Fibroblast of skin of left quadriceps (primary cell): Measurements from ENCODE around the gene INAFM2.
A peak's percentile ranks its signal among the peaks of the same experiment; 100 is the strongest.

ENCODE experiments used
- DNase-seq, 2 experiments: peaks; one replicate each; pipeline ENCODE4 v3.0.0-alpha.2; 2013; ENCODE audit warnings: low read depth in 2 of 2

Gene INAFM2

GRCh38 chr15:40344217-40344616, 20.7 kb downstream of the INAFM2 start:
- DNase-seq: no peak

DNA sequence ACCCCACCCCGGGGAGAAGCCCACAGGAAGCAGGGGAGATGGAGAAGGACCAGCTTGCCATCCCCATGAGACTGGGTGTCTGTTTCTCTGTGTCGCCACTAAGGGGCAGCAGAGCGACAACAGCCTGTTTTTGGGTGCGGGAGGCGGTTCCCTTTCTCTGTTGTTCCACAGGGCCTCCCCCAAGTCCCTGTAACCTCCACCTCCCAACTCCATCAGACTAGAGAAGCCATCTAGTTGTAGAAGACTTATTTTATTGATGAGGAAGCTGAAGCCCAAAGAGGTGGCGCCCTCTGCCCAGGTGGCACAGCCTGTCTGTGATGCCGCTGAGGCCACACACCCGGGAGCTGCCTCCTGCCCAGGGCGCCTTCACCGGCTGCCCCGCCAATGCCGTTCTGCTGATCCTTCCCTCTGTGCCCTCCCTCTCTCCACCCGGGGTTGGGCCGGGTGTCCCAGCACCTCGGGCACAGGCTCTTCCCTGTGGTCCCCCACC, 21.2 kb downstream of the INAFM2 start:
- DNase-seq: no peak

- no peak for DNase-seq
These were observed 21.9 kb downstream of the INAFM2 start for GRCh38 chr15:40345225-40345866.

- DNase-seq: no peak
These were observed 22.5 kb downstream of the INAFM2 start for GRCh38 chr15:40345867-40346578.

DNA sequence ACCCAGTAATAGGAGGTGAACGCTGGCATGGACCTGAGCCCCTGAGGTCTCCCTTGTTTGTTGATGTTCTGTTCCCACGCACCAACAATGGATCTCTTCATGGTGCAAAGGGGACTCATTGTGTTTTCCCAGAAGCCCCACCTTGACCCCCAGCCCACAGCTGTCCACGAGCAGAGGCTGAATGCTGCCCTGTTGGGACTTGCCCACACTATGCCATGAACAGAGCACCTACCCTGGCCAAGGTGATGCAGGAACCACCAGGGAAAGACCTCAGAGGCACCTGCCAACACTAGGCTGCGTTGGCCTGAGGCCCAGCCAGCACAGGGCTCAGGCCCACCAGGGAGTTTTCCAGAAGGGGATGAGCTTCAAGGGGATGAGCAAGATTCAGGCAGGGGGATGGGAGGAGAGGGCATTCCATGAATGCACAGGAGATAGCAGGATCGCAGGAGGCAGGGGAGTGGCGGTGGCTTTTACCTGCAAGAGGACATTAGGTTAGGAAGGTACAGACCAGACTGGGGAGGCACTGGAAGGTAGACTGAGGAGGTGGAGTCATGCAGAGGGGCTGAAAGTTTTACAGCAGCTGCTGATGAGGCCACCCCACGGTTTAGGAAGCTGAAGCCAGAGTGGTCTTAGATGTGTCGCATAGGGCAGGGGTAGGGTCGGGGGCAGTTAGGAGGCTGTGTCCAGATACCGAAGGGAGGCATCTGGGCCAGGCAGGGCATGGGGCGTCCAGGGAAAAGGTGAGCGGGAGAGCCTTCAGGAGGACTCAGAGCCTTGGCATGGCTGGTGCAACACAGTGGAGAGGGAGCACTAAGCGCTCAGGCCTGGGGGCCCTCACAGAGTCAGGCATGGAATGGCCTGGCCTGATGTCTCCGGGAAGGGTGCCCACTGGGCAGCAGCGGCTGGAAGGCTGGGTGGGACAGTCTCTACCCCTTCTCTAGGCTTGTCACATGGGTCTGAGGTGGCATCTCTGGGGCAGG, 23.4 kb downstream of the INAFM2 start:
- DNase-seq: no peak

DNA sequence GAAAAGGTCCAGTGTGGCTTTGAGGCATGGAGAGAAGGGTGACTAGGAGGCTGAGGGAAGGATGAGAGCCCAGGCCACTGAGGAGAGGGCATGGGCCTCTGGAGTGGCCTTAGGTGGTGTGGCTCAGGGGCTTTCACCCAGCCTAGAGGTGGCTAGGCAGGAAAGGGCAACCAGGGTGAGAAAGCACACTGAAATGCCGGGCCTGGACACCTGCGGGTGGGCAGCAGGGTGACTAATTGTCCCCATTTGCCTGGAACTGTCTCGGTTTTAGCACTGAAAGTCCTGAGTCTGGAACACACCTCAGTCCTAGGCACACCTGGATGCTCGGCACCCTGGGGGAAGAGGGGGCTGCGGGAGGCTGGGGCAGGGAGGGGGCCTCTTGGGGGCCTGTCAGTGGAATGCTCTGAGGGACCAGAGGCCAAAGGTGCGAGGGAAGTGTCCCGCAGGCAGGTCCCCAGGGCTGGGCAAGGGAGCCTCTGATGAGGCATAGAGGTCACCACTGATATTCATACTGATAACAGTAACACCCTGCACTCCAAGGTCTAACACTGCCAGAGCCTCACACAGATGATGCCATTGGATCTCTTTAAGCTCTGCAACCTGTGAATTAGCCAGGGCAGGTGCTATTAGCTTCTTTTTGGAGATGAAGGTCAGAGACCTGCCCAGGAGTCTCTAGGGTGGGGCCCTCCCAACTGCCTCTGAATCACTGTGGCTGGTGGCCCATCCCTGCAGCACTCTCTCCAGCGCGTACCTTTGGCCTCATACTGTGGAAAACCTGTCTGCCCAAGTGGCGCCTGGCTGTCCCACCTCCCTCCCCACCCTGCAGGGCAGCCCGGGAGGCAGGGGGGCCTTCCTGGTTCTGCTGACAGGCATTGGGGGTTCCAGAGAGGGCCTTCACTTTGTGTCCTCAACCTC, 24.3 kb downstream of the INAFM2 start:
- DNase-seq: no peak

GRCh38 chr15:40348474-40348870, 25.0 kb downstream of the INAFM2 start:
- DNase-seq: no peak

- no peak for DNase-seq
These were observed 25.7 kb downstream of the INAFM2 start for GRCh38 chr15:40349163-40349562.

DNA sequence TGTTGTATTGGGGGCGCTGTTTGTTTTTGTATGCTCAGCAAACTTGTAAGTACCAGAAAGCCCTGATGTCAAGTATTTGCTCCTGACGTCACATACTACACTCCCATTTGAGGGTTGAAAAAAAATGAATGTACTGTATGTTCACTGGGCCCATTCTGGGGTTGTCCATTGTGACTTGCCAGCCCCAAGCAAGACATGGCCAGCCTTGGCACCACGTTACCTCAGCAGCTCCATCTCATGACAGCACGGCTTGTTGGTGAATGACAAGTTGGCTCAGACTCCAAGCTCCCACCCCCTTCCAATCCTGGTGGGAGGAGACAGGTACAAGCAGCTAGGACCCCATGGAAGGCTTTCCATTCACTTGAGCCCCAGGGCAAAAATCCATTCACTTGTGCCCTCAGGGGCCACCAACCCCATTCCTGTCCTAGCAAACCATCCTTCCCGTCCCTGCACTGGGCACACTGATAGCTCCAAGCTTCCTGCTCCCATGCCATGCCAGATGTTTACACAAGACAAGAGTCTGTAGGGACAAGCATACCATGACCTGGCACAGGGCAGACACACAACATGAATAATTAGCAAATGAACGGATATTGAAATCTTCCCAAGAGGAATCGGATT, 28.9 kb downstream of the INAFM2 start:
- no peak for DNase-seq

- DNase-seq: no peak
These were observed 30.2 kb downstream of the INAFM2 start for GRCh38 chr15:40353697-40354096.

GRCh38 chr15:40354408-40355171, 31.1 kb downstream of the INAFM2 start:
- peak; percentile 61 to 69 for DNase-seq

DNA sequence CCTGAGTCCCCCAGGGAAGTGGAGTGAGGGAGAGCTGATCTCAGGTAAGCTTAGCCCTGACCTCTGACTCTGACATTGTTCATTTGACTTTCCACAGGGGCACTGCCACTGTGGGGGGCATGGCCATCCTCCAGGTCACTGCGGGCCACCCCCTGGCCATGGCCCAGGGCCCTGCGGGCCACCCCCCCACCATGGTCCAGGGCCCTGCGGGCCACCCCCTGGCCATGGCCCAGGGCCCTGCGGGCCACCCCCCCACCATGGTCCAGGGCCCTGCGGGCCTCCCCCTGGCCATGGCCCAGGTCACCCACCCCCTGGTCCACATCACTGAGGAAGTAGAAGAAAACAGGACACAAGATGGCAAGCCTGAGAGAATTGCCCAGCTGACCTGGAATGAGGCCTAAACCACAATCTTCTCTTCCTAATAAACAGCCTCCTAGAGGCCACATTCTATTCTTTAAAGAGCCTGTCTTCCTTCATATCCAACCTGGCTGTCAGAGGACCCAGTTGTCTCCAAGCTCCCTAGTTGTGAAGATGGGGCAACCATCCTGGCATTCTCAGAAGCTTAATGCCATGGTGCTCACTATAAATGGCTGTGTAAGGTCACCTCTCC, 32.6 kb downstream of the INAFM2 start:
- DNase-seq: no peak

- no peak for DNase-seq
These were observed 33.8 kb downstream of the INAFM2 start for GRCh38 chr15:40357246-40357645.

DNA sequence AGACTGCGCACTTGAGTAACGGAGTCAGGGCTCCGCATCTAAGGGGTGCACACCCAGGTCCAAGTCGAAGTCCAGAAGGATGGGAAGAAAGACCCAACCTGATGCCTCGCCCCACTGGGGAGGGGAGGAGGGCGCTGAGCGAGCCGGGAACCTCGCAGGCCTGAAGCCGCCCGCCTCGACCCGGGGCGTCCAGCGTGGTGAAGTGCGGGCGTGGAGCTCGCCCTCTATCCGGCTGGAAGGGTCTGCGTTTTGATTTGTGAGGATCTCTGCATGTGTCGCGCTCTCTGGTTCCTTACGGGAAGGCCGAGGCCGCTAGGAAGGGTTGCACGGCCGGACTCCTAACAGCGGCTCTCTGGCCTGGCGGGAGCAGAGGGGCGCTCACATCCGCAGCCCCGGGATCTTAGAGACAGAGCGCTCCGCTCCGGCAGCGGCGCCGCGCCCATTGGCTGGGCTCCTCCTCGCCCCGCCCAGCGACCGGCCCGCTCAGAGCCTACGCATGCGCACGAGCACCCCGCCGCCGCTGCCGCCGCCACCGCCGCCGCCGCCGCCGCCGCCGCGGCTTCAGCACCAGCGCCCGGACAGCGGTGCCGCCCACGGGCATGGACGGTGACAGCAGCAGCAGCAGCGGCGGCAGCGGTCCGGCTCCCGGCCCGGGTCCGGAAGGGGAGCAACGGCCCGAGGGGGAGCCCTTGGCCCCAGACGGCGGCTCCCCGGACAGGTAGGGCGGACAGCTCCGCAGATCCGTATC, 34.4 kb downstream of the INAFM2 start, which contains the start of gene DISP2:
Gene DISP2 (plus strand): TSS at position 497 of the 748 bp plus-strand sequence. CDS start 103 bp downstream, at position 600.
- DNase-seq: peak; percentile 46

DNA sequence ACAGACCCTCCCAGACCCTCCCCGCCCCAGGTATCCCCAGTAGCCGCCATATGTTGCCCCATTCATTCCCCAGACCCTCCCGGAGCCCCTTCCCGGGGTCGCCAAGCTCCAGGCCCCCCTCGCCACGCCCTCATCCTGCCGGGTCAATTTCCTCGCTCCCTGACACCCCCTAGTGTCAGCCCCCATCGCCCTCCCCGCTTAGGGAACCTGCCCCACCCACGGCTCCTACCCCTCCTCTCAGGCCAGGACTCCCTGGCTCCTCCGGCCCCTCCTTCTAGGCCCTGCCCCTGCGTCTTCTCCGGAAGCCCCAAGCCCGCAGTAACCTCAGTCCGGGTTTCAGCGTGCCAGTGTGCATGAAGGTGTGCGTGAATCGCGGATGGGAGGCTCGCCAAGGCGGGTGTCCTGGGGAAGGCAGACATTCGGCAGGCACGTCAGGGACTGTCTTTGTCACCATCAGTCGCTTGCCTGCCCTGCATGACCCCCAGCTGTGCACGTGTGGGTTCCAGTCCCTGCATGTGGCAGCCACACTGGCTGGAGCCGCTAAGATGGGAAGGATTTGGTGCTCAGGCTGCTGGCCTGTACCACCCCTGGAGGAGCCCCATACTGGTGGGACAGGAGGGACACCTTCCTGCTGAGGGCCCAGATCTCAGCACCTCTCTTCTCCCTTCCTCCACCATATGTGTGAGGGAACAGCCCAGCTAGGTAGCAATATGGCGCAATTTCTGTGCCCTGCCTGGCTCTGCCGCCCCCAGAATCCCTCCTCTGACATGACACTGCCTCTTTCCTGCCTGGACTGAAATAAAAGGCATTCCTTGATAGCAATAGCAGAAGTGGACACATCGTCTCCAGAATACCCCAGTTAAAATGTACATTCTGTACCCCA, 35.2 kb downstream of the INAFM2 start:
- no peak for DNase-seq

GRCh38 chr15:40360015-40360414, 36.5 kb downstream of the INAFM2 start:
- no peak for DNase-seq

GRCh38 chr15:40361640-40362039, 38.1 kb downstream of the INAFM2 start:
- DNase-seq: no peak

DNA sequence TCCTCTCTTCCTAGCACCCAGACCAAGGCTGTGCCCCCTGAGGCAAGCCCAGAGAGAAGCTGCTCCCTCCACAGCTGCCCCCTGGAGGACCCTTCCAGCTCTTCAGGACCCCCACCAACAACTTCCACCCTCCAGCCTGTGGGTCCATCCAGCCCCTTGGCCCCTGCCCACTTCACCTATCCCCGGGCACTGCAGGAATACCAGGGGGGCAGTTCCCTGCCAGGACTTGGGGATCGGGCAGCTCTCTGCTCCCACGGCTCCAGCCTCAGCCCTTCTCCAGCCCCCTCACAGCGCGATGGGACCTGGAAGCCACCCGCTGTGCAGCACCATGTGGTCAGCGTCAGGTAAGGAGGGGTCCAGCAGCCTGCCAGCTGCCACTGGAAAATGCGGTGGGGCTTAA, 40.1 kb downstream of the INAFM2 start:
- no peak for DNase-seq
